HG03103 (cell line): ENCODE data around the gene SF3B4.
"Not testable (repeated sequence)": the region's sequence is repeated elsewhere in the genome, so short reads cannot be mapped to it uniquely, and the experiment has no call there.

ENCODE experiments used
- ATAC-seq: cut with Tn5 transposase; IDR thresholded peaks from one replicate; pipeline ENCODE4 v1.9.1; 2021; ENCODE audit warnings: low read depth; ENCODE audit not compliant: unreplicated experiment

SF3B4 gene, protein sequence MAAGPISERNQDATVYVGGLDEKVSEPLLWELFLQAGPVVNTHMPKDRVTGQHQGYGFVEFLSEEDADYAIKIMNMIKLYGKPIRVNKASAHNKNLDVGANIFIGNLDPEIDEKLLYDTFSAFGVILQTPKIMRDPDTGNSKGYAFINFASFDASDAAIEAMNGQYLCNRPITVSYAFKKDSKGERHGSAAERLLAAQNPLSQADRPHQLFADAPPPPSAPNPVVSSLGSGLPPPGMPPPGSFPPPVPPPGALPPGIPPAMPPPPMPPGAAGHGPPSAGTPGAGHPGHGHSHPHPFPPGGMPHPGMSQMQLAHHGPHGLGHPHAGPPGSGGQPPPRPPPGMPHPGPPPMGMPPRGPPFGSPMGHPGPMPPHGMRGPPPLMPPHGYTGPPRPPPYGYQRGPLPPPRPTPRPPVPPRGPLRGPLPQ

GRCh38 chr1:149927563-149928400 lies at the start of gene SF3B4:
Gene SF3B4 (minus strand): TSS chr1:149927803. CDS start chr1:149927759, 44 bp downstream.
- ATAC-seq, result peak; percentile 80

- no peak for ATAC-seq
Measured at GRCh38 chr1:149977345-149977744, 49.7 kb upstream of the SF3B4 start.

DNA sequence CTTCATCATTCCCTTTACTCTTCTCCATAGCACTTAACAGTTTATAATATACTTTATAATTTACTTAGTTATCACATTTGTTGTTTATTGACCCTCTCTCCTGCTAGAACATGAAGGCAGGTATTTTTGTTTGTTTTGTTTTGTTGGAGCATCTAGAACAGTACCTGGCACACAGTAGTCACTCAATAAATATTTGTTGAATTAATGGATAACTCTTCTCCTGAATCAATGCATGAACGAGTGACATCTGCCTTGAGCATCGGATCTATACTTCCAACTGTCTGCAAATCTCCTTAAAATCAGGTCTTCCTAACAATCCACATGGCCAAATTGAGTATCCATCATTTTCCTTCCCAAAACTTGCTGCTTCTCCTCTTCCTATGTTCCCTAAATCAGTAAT lies 44.9 kb upstream of the SF3B4 start:
- ATAC-seq, result no peak

- no peak for ATAC-seq
Measured at GRCh38 chr1:149967646-149968045, 40.0 kb upstream of the SF3B4 start.

DNA sequence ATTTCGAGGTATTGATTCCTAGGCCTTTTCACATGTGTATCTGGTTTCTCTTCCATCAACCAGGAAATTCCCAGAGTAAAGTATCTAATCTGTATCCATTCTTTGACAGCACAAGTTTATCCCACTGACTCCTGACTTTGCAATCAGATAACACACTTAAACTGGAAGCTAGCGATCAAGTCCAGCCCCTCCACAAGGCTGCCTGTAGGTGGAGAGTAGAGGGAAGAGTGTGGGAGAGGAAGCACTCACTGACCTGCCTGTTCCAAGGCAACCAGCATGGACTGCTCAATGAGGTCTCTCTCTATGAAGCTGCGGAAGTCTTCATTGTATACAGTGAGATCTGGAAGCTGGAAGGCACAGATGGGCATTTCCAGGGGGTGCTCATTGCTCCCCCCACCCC lies 39.4 kb upstream of the SF3B4 start:
- no peak for ATAC-seq

- no peak for ATAC-seq
Measured at GRCh38 chr1:149966405-149966804, 38.8 kb upstream of the SF3B4 start.

GRCh38 chr1:149965440-149965839 lies 37.8 kb upstream of the SF3B4 start:
- ATAC-seq, result no peak

- no peak for ATAC-seq
Measured at GRCh38 chr1:149963358-149963757, 35.8 kb upstream of the SF3B4 start.

DNA sequence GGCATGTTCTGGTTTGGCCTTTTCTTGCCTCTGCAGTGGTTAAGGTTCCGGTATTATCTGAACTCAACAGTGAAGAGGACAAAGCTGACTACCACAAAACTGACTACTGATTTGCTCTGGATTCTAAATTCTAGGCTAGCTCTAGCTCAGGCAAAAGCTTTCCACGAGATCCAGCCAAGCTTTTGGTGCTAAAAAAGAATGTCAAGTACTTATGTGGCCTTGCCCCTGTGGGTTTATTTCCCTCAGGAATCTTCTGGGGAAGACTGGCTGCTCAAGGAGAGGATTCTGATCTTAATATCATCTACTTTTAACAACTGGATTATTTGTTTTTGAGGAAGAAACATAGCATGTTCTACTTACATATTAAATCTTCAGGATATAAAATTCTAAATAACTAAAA lies 35.1 kb upstream of the SF3B4 start:
- no peak for ATAC-seq

- no peak for ATAC-seq
Measured at GRCh38 chr1:149962039-149962647, 34.5 kb upstream of the SF3B4 start.

- not testable (repeated sequence) for ATAC-seq
Measured at GRCh38 chr1:149957548-149957947, 29.9 kb upstream of the SF3B4 start.

DNA sequence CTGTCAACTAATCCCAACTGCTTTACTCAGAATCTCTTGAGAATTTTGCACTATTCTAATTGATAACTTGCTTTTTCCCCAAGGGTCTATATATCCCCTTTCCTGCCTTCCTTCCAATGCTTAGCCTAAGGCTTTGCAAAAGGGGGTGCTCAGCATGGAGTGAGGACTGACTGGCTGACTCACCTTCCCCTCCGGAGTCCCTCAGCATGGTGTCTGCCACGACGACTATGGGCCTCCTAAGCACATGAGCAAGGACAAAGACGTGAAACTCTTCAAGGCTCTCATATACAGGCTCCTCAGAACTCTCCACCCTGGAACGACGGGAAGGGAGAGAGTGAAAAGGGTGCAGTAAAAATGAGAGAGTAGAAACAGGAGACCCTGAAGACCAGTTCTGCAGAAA lies 22.3 kb upstream of the SF3B4 start:
- no peak for ATAC-seq

DNA sequence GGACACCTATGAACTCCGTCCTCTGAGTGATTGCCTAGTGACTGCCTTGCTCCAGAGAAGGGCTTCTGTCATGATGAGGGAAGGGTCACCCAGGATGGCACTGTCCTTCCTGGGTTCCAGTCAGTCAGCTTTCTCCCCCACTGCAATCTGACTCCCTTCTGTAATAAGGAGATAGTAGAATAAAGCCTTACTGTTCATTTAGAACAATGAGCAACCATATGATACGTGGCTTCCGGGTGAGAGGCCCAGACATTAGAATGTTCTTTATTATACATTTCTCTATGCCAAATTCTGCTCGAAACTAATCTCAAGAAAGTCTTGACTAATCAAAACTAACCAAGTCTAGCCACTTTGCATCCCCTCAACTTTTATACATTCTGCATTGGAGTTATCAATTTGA lies 17.6 kb upstream of the SF3B4 start:
- no peak for ATAC-seq

- no peak for ATAC-seq
Measured at GRCh38 chr1:149942885-149943284, 15.3 kb upstream of the SF3B4 start.

GRCh38 chr1:149942207-149942606 lies 14.6 kb upstream of the SF3B4 start:
- no peak for ATAC-seq

- no peak for ATAC-seq
Measured at GRCh38 chr1:149940427-149940826, 12.8 kb upstream of the SF3B4 start.

- ATAC-seq, result not testable (repeated sequence)
Measured at GRCh38 chr1:149938668-149939003, 11.0 kb upstream of the SF3B4 start.

DNA sequence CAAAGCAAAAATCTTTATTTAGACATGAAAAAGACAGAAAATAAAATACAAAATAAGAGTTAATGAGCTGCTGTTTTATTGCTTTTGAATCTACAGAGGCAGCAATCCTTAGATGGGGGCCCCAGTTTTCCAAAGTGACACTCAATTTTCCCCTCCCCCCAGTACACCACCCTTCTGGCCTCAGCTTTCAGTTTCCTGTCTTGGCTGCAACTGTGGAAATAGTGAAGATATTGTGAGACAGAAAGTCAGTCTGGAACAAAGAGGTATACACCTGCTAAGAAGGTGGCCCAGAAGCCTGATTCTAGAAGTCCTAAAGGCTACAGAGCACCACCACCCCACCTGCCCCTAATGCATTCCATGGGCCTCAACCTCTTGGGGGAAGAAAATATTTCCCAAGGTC lies 10.2 kb upstream of the SF3B4 start:
- ATAC-seq, result no peak

DNA sequence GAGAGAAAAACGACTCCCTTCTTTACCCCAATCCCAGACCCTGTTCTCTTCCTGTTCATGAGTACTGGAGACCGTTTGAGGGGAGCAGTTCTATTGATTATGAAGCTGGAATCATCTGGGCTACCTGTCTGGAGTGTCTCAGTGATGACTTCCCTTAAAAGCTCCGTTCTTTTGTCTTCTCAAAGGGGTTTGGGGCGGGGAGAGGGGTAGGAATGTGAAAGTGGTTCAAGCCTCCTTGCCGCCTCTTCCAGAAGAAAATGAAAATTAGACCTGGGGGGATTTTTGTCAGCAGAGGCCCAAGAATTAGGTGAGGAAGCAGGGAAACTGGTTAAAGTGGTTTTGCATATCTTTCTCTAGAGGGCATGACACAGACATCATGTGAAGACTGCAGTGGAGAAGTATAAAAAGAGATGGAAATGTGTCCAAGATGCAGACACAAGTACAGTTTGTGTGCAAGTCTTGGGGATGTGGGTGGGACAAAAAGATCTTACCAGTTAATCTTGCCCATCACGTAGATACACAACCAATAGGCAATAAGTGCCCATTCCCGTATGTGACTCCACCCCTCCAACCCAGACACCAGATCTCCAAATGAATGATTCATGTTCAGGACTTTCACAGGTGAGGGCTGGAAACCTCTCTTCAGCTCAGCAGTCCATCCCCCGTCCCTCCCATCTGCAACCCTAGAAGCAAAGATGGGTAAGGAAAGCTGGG lies 9.5 kb upstream of the SF3B4 start:
- no peak for ATAC-seq

DNA sequence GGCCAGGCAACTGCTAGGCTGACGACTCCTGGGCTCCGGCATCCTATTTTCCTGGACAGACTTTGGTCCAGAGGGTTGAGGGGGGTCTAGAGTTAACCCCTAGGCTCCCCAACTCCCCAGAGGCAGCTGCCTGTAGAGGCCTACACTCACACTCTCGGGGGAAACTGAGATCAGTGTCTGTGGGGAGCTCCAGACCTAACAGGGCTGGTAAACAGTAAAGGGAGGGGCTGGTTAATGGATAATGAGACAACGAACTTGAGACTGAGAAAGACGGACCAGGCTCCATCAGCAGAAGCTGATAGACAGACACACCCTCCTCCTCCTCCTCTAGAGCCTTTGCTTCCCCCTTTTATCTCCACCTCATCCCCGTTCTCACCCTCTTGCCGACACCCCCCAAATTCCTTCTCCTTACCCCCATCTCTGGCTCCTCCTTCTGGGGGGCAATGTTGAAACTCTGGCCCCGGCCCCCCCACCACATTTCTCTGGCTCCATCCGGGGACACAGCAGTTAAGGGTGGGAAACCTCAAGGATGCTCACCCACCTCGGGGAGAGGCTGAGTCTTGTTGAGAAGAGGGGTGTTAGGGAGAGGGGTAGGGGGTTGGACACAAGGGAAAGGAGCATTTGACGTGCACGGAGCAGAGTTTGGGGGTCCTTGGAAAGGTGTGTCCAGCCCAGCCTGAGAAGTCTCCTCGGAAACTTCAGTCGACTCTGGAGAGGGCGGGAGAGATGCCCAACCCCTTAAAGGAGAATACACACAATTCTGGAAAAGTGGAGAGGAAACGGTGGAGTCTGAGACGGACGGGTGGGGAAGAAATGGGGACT lies 8.8 kb upstream of the SF3B4 start, which contains the start of gene MTMR11:
Gene MTMR11 (minus strand): TSS at position 710 of the 822 bp plus-strand sequence. CDS start 232 bp downstream, at position 478.
- ATAC-seq, result no peak
